K562 (cell line): ENCODE data around the gene PHF21A. TPM values are rescaled to one million over a fixed set of nuclear protein-coding genes. Genes with fewer than 3 reads are reported as not detected.

Experiments used
- CC2D1A ChIP-seq: fragments of 450-650 bp; IDR thresholded peaks from 2 replicates; pipeline ENCODE4 v1.6.1; 2017; ENCODE audit warnings: mild to moderate bottlenecking
- DACH1 ChIP-seq: fragments of 450-650 bp; IDR thresholded peaks from 2 replicates; pipeline ENCODE4 v1.6.1; 2018; ENCODE audit not compliant: partially characterized antibody
- DNMT1 ChIP-seq: fragments of 450-650 bp; IDR thresholded peaks from 2 replicates; pipeline ENCODE4 v1.6.1; 2016; ENCODE audit warnings: antibody characterized with exemption, mild to moderate bottlenecking
- EZH2 ChIP-seq: IDR thresholded peaks from 2 replicates; pipeline ENCODE4 v1.6.1; 2012; ENCODE audit warnings: low read depth, mild to moderate bottlenecking, inconsistent platforms, low read length, borderline replicate concordance
- FOXK2 ChIP-seq, 2 experiments: fragments of 450-650 bp; IDR thresholded peaks in 1 of 2; conservative IDR thresholded peaks in 1 of 2; 2 replicates each; pipeline ENCODE4 v1.6.1; 2016; ENCODE audit warnings: low read depth in 2 of 2, mild to moderate bottlenecking in 1 of 2
- FOXP4 ChIP-seq: sonication (generic); formaldehyde crosslinking; IDR thresholded peaks from 2 replicates; pipeline ENCODE4 v1.8.0; 2022; ENCODE audit warnings: mild to moderate bottlenecking, missing genetic modification reagents, borderline replicate concordance
- LCOR ChIP-seq: sonication (generic); formaldehyde crosslinking; IDR thresholded peaks from 2 replicates; pipeline ENCODE4 v1.8.0; 2022; ENCODE audit warnings: mild to moderate bottlenecking, missing genetic modification reagents
- MYC ChIP-seq, 2 experiments: fragments of 250-450 bp in 1 of 2; sonication (Bioruptor Pico) in 1 of 2; IDR thresholded peaks; 2 replicates each; pipeline versions ENCODE4 v1.5.1 to v1.6.1; 2012 to 2021; ENCODE audit warnings: low read depth in 2 of 2, borderline replicate concordance in 1 of 2, improper control_type of control experiment in 1 of 2, low read length in 1 of 2, mild to moderate bottlenecking in 1 of 2, moderate library complexity in 1 of 2
- PBX2 ChIP-seq, 2 experiments: IDR thresholded peaks in 1 of 2; conservative IDR thresholded peaks in 1 of 2; 2 replicates each; pipeline ENCODE4 v1.6.1; 2016; ENCODE audit warnings: low read depth in 2 of 2, mild to moderate bottlenecking in 1 of 2, missing compliant biosample characterization in 1 of 2, missing genetic modification characterization in 1 of 2, moderate library complexity in 1 of 2
- RREB1 ChIP-seq: fragments of 250-450 bp; sonication (Bioruptor Pico); IDR thresholded peaks from 2 replicates; pipeline ENCODE4 v1.4.0; 2020
- ZBTB43 ChIP-seq: sonication (generic); formaldehyde crosslinking; IDR thresholded peaks from 2 replicates; pipeline ENCODE4 v1.8.0; 2023; ENCODE audit warnings: mild to moderate bottlenecking, missing genetic modification reagents
- ZNF146 ChIP-seq: IDR thresholded peaks from one replicate; pipeline ENCODE4 v1.6.1; 2018; ENCODE audit warnings: missing compliant biosample characterization; ENCODE audit not compliant: unreplicated experiment
- ZNF174 ChIP-seq: fragments of 250-450 bp; sonication (Bioruptor Pico); IDR thresholded peaks from 2 replicates; pipeline ENCODE4 v1.4.0; 2020; ENCODE audit warnings: mild to moderate bottlenecking
- polyA plus RNA-seq, 8 experiments: library from polyadenylated mRNA; depleted of rRNA in 4 of 8; stranded (reverse) in 5 of 8; unstranded in 3 of 8; fragments of >200 nt; fragmentation: Nextera tagmentation in 2 of 8; fragmentation: Illumina TruSeq in 1 of 8; extraction: Ambion mirVana in 2 of 8; extraction: Trizol in 1 of 8; gene quantifications; 2 replicates each; pipeline versions ENCODE4 v1.2.1 to v1.2.3, GENCODE V29; 2011 to 2014; ENCODE audit warnings: inconsistent platforms in 1 of 8, missing spikeins in 1 of 8
- total RNA-seq, 7 experiments: library from RNA; depleted of rRNA in 6 of 7; stranded (reverse); fragments of >200 nt in 6 of 7; fragmentation: Illumina TruSeq in 2 of 7; extraction: Trizol in 2 of 7; gene quantifications; 2 replicates each; pipeline versions ENCODE4 v1.2.1 to v1.2.3, GENCODE V29; 2011 to 2021; ENCODE audit warnings: low replicate concordance in 1 of 7

The PHF21A gene
- total and polyA plus RNA-seq, 9 of the 15 experiments (the other 6 are each of a cell fraction or from before 2014, with no cell fraction given), result 1.5 to 32.4 (median 10.7) TPM

GRCh38 chr11:45994371-45995341 lies 126.6 kb downstream of the PHF21A start (continued):
- TF ChIP-seq LCOR (CRISPR knock-in tag) (peak; percentile 97), DACH1 (peak; percentile 77), ZNF174 (CRISPR knock-in tag) (no peak), FOXK2 (conservative IDR thresholded peaks at IDR 0.05 in 1 of 2, IDR thresholded peaks at IDR 0.05 in 1 of 2; ENCODE audit: low read depth in 2 of 2) (peak in 1 of 2 experiments; percentile 51; a peak in 1 of 4 replicates), PBX2 (CRISPR knock-in tag; IDR thresholded peaks at IDR 0.05; ENCODE audit: low read depth) (no peak), PBX2 (tag; conservative IDR thresholded peaks at IDR 0.05; ENCODE audit: low read depth) (peak; percentile 65), RREB1 (no peak), CC2D1A (peak; percentile 63; the same call in 1 of the 2 replicates), FOXP4 (CRISPR knock-in tag) (no peak), DNMT1 (no peak), ZBTB43 (CRISPR knock-in tag) (no peak), ZNF146 (CRISPR knock-in tag) (no peak), EZH2 (no peak), MYC (IDR thresholded peaks at IDR 0.05; ENCODE audit: low read depth, low read length) (peak; percentile 71), MYC (CRISPR knock-in tag; IDR thresholded peaks at IDR 0.05; ENCODE audit: borderline replicate concordance, low read depth) (no peak)
